ENCODE data around the gene DTL. TPM values are rescaled to one million over a fixed set of nuclear protein-coding genes. Genes with fewer than 3 reads are reported as not detected.

Gene DTL
- total RNA-seq, 1 donor from 2014 or later = 11.6 TPM

- no peak overlapping the region for H3K4me3 Mint-ChIP-seq (ENCODE audit: unreplicated experiment)
- H3K4me1 Mint-ChIP-seq (ENCODE audit: unreplicated experiment) = no peaks in the 10 kb centered on the region
- no peak overlapping the region for H3K27ac Mint-ChIP-seq (ENCODE audit: unreplicated experiment)
- no peak for TF ChIP-seq CTCF (IDR thresholded peaks at IDR 0.05; ENCODE audit: unreplicated experiment)
- H3K36me3 Mint-ChIP-seq (ENCODE audit: low read depth, unreplicated experiment) = peaks cover 4% of the 10 kb centered on the region
- no peaks in the 10 kb centered on the region for H3K9me3 Mint-ChIP-seq (ENCODE audit: unreplicated experiment)
- no peaks in the 10 kb centered on the region for H3K27me3 Mint-ChIP-seq (ENCODE audit: unreplicated experiment)
- no peak for DNase-seq (ENCODE audit: low spot score)
Measured at GRCh38 chr1:212133319-212133718, 97.8 kb downstream of the DTL start.

- Mint-ChIP-seq H3K4me3 (ENCODE audit: unreplicated experiment) (no peak overlapping the region), H3K36me3 (ENCODE audit: low read depth, unreplicated experiment) (peaks cover 4% of the 10 kb centered on the region), H3K27me3 (ENCODE audit: unreplicated experiment) (no peaks in the 10 kb centered on the region), H3K27ac (ENCODE audit: unreplicated experiment) (no peak overlapping the region), H3K4me1 (ENCODE audit: unreplicated experiment) (no peaks in the 10 kb centered on the region), H3K9me3 (ENCODE audit: unreplicated experiment) (no peaks in the 10 kb centered on the region)
- TF ChIP-seq CTCF (IDR thresholded peaks at IDR 0.05; ENCODE audit: unreplicated experiment) = no peak
- no peak for DNase-seq (ENCODE audit: low spot score)
Measured at GRCh38 chr1:212135166-212135565, 99.6 kb downstream of the DTL start.

DNA sequence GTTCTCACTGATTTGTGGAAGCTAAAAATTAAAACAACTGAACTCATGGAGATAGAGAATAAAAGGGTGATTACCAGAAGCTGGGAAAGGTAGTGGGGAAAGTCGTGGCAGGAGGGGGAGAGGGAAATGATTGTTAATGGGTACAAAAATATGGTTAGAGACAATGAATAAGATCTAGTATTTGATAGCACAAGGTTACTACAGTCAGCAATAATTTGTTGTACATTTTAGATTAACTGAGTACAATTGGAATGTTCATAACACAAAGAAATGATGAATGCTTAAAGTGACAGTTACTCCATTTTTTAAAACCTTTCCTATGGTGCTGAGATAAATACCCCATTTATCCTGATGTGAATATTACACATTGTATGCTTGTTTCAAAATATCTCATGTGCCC, 102.3 kb downstream of the DTL start:
- no peak for DNase-seq (ENCODE audit: low spot score)
- H3K4me1 Mint-ChIP-seq (ENCODE audit: unreplicated experiment) = no peaks in the 10 kb centered on the region
- peaks cover 4% of the 10 kb centered on the region for H3K36me3 Mint-ChIP-seq (ENCODE audit: low read depth, unreplicated experiment)
- H3K4me3 Mint-ChIP-seq (ENCODE audit: unreplicated experiment) = no peak overlapping the region
- H3K27me3 Mint-ChIP-seq (ENCODE audit: unreplicated experiment) = no peaks in the 10 kb centered on the region
- no peak overlapping the region for H3K27ac Mint-ChIP-seq (ENCODE audit: unreplicated experiment)
- TF ChIP-seq CTCF (IDR thresholded peaks at IDR 0.05; ENCODE audit: unreplicated experiment) = no peak
- no peaks in the 10 kb centered on the region for H3K9me3 Mint-ChIP-seq (ENCODE audit: unreplicated experiment)

- no peaks in the 10 kb centered on the region for H3K9me3 Mint-ChIP-seq (ENCODE audit: unreplicated experiment)
- no peaks in the 10 kb centered on the region for H3K4me1 Mint-ChIP-seq (ENCODE audit: unreplicated experiment)
- DNase-seq (ENCODE audit: low spot score) = no peak
- no peak for TF ChIP-seq CTCF (IDR thresholded peaks at IDR 0.05; ENCODE audit: unreplicated experiment)
- no peaks in the 10 kb centered on the region for H3K27me3 Mint-ChIP-seq (ENCODE audit: unreplicated experiment)
- no peak overlapping the region for H3K27ac Mint-ChIP-seq (ENCODE audit: unreplicated experiment)
- no peak overlapping the region for H3K4me3 Mint-ChIP-seq (ENCODE audit: unreplicated experiment)
- H3K36me3 Mint-ChIP-seq (ENCODE audit: low read depth, unreplicated experiment) = peaks cover 4% of the 10 kb centered on the region
Measured at GRCh38 chr1:212138457-212138856, 102.9 kb downstream of the DTL start.

DNA sequence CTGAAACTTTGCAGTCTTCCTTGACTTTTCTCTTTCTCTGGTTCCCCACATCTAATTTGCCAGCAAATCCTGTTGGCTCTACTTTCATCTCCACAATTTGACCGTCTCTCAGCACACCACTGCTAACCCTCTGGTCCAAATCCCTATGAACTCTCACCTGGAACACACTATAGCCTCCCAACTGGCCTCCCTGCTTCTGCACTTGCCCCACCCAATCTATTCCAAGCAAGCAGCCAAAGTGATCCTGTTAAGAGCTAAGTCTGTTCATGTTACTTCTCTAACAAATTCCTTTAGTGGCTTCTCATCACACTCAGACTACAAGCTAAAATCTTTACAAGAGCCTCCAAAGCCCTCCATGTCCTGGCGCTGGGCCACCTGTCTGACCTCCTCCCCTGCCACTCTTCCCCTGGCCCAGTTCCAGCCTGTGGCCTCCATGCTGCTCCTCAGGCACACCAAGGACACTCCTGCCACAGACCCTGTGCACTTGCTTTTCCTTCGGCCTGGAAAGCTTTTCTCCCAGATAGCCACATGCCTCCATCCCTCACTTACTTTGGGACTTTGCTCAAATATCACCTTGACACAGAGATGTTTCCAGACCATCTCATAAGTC, 104.1 kb downstream of the DTL start:
- TF ChIP-seq CTCF (IDR thresholded peaks at IDR 0.05; ENCODE audit: unreplicated experiment) = no peak
- Mint-ChIP-seq H3K27ac (ENCODE audit: unreplicated experiment) (peak overlapping the region; percentile 21), H3K27me3 (ENCODE audit: unreplicated experiment) (no peaks in the 10 kb centered on the region), H3K9me3 (ENCODE audit: unreplicated experiment) (no peaks in the 10 kb centered on the region), H3K36me3 (ENCODE audit: low read depth, unreplicated experiment) (peaks cover 1% of the 10 kb centered on the region), H3K4me1 (ENCODE audit: unreplicated experiment) (no peaks in the 10 kb centered on the region), H3K4me3 (ENCODE audit: unreplicated experiment) (no peak overlapping the region)
- DNase-seq (ENCODE audit: low spot score) = no peak
